Fibroblast of gingiva (primary cell): ENCODE measurements around the gene VPS41.
"Not testable (repeated sequence)": the region's sequence is repeated elsewhere in the genome, so short reads cannot be mapped to it uniquely, and the experiment has no call there.

Experiments
- DNase-seq: peaks from one replicate; pipeline ENCODE4 v3.0.0-alpha.2; 2011; ENCODE audit warnings: low read depth

VPS41 gene

DNA sequence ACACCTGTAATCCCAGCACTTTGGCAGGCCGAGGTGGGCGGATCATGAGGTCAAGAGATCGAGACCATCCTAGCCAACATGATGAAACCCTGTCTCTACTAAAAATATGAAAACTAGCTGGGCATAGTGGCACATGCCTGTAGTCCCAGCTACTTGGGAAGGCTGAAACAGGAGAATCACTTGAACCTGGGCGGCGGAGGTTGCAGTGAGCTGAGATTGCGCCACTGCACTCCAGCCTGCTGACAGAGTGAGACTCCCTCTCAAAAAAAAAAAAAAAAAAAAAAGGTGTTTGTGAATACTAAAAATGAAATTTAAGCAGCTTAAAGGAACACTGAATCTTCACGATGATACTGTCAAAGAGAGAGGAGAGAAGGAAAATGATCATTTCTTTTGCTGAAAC lies 54.0 kb downstream of the VPS41 start:
- not testable (repeated sequence) for DNase-seq

DNA sequence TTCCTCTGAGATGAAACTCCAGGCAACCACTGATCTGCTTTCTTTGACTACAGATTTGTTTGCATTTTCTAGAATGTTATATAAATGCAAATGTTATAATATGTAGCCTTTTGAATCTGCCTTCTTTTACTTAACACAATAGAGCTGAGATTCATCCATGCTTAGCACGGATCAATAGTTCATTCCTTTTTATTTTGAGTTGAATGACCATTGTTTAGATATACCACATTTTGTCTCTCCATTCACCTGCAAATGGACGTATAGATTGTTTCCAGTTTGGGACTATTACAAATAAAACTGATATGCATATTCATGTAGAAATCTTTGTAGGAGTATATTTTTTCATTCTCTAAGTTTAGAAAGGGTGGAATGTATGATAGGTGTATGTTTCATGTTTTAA lies 57.7 kb downstream of the VPS41 start:
- DNase-seq: no peak

DNA sequence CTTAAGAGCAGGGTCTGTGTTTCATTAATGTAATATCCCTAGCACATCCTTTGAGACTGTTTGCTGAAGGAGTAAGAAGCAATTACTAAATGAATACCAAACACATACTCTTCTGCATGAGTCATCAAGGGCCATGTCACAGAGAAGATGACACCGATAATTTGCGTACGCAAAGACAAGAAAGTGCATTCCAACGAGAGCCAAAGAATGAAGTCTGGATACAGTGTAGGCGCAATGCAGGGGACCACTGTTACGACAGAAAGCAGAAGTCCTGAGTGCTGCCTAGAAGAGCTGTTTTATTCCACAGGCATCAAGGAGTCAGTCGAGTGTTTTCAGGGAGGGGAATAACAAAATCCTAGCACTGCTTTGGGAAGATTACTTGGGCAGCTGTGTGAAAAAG lies 62.7 kb downstream of the VPS41 start:
- peak; percentile 14 for DNase-seq

DNA sequence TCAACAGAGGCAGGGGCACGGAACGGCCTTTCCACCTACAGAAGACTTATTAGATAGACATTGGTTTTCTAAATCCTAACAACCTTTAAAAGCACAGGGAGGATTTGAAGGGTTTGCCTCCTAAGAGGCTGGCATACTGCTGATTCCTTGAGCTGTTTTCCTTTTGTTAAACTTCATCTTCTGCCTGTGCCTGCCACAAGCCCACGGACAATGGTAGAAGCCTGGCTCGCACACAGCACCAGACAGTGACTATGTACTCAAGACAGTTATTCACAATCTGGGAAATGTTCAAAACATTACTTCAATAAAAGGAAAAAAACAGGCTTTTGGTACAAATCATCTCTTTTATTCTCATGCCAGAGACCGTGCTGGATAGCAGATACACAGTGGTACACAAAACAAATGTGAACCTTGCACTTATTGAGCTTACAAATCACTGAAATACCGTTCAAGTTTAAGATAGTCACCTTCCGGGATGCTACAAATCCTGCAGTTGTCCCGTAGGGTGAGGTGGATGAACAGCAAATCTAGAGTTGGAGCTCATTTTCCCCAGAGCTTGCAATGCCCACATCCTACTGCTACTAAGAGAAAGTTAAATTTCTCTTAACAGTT lies 63.9 kb downstream of the VPS41 start:
- no peak for DNase-seq

DNA sequence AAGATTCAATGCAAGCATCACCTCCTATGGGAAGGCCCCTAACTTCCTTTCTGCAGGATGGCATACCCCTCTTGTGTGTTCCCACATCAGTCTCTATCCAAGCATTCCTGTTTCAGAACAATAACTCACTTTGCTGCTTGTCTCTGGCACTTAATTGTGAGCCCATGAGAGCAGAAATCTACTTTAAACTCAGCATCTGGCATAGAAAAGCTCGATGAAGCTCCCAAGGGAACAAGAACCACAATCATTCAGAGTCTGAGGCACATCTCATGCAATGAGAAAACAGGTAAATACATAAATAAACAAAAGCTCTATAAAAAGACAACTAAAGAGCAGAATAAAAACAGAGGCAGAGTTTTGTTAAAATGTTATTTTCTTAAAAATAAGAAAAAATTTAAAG lies 66.2 kb downstream of the VPS41 start:
- DNase-seq: no peak

DNA sequence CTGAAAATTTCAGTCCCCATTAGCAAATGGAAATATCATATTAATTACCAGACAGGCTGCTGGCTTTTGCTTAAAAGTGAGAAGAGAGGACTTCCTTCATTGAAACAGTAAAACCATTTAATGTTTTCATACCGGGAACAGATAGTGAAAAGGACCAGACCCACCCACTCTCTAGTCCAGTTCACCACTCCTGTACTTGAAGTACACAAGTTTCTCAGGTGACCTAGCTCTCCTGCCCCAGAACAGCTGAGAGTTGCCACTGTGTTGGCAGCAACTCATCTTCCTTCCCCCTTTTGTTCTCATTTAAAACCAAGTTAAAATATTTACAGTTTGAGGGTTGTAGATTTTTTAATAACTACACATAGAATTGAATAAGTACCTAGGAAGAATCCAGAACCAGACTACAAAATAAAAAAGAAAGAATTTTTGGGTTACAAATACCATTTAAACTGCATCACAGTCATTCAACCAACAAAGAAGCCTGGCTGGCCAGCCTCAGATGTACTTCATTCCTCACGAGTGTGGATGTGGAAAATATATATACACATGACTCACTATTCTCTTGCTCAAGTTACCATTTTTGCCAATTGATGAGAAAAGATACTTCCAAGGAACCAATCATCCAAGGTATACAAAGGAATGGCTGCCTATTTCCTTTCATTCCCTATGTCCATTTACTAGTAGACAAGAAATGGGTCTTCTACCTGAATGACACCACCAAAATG lies 68.1 kb downstream of the VPS41 start:
- DNase-seq: peak; percentile 79

DNA sequence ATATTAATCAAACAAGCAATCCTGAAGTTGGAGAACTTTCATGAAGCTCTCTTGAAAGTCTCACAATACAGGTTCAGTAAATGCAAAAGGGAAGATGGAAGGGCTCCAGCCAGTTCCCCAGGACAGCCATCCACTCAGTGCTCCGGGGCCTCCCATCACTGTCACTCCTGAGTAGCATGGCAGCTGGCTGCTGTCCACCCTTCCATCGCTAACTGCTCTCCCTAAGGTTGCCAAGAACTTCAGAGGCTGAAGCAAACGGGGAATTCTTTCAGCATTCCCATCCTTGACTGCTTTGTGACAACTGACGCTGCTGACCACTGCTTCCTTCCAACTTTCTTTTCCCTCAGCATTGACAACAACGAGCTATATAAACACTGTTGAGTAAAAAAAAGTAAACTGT lies 69.1 kb downstream of the VPS41 start:
- DNase-seq: no peak

DNA sequence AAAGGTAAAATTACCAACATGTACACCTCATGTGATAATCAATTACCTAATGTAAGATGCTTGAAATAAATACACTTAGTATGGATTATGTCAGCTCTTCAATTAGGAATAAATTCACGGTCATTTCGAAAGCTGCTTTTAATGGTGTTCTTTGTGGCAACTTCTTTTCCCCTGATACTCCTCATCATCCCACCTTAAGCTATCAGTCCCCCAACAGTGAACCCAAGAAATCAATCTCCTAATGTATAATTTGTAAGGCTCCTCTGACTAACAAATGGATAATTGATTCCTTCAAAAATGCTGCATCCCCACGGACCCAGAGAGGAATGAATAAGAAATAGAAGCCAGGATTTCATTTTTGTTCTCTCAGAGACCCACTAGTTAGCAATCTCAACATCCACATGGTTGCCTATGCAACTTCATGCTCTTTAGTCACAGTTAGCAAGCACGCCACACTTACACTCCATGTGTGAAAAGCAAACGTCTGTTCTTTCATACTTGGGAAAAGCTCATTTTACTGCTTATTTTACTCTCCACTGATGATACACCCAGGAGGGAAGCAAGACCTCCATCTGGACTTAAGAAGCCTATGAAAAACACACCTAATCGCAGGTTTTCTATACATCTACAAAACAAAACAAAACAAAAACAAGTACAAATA lies 70.1 kb downstream of the VPS41 start:
- no peak for DNase-seq

DNA sequence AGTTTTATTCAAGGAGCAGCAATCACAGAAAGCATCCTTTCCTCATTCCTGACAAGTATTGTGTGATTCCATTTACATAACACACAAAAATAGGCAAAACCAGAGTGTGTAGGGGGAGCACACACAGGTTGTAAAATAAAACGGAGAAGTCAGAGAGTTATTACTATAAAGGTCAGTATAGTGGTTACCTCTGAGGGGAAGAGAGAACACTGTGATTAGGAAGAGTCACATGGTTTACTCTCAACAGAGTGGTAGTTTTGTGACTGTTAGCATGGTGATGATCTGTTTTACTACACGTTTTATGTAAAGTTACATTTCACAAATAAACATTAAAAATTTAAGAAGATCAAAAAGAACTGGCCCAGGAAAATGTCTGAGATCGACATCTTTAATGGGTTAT lies 74.6 kb downstream of the VPS41 start:
- no peak for DNase-seq

DNA sequence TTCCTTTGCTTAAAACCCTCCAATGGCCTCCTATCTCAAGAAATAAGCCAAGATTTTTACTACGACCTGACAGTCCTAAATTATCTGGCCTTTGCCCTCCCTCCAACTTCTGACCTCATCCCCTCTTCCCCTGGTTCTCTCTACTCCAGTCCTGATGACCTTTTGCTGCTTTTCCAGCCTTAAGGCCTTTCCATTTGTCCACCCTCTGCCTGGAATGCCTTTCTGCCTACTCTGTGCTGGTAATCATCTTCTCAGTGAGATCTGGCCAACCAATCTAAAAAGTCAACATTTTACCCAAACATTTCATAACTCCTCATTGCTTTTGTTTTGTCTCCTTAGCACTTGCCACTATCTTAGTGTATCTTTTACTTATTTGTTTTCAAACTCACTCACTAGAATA lies 75.7 kb downstream of the VPS41 start:
- peak; percentile 4 for DNase-seq

DNA sequence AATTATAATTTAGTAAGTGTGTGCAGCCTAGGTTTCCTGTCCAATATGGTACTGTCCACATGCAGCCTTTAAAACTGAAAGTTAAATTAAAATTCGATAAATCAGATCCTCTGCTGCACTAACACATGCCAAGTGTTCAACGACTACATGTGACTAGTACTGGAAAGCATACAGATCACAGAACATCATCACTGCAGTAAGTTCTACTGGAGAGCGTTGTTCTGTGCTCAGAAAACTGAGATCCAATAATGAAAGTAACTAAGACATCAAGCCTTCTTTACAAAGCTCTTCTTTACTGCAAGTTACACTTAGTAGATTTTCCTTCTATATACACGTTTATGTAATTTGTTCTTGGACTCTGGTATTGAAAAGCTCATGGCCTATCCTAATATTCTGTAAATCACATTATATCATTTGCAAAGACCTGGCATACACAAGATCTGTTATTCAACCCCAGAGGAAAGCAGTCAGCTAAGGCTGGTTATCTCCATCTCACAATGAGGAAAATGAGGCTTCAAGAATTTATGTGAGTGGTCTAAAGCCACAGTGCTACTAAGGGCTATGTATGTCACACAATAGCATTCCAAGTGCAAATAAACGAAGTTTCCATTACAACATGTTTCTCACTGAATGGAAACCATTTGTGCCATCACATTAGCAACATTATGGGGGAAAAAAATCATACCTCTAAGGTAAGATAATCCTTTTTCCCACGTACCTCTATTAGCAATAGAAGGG lies 77.6 kb downstream of the VPS41 start:
- DNase-seq: peak; percentile 13

DNA sequence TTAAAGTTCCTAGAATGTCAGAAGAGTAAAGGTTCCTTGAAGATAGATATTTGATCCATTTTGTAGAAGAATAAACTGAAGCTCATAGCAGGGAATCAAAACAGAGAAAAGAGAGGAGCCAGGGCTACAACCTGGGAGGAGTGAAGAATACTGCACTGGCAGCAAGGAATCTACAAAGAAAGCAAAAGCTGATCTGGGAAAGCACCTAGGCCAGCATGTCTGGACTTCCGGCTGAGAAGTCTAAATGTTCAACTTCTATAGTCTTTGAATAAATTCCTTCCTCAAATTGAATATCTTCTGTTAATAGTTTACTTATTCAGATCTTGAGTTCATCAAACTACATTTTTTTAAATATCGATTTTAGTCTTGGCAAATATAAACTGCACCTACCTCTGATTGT lies 78.2 kb downstream of the VPS41 start:
- no peak for DNase-seq

DNA sequence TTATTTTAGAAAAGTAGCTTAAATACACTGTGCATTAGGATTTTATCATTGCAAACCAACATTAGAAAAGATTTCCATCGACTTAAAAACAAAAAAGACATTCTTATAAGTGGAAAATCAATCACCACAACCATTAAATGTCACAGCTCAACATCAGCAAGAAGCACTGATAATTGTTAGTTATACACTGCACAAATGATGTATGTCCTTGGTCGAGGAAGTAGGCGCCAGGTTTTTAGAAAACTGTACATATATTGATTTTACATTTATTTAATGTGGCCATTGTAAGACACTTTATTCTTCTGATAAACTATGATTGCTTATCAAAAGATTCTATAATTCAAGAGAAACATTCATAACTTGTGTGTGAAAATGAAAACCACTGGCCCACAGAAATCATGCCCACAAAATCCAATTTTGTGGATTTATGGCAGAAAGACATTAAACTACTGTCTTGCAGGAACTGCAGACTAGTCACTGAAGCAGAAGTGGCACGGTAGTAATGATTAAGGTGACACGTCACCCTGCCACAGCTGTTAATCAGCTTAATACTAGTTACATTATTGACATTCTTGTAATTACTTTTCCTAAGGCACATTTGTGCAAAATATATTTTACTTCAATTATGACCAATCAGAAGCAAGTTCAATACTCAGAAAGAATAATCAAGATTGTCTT lies 79.4 kb downstream of the VPS41 start:
- no peak for DNase-seq

DNA sequence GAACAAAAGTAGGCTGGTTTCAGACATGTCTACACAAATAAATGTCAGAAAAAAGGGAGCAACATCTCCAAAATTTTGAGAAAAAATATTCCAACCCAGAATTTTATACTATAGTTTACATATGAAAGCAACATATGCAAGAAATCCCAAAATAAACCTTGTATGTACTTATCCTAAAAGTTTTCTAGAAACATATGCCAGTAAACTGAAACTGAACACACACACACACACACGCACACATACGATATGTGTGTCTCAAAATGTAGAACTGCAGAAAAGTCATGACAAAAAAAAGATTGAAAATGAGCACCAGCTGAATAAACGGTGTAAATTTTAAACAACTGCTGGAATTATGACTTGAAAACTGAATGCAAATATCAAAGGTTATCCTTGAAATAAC lies 81.0 kb downstream of the VPS41 start:
- no peak for DNase-seq

DNA sequence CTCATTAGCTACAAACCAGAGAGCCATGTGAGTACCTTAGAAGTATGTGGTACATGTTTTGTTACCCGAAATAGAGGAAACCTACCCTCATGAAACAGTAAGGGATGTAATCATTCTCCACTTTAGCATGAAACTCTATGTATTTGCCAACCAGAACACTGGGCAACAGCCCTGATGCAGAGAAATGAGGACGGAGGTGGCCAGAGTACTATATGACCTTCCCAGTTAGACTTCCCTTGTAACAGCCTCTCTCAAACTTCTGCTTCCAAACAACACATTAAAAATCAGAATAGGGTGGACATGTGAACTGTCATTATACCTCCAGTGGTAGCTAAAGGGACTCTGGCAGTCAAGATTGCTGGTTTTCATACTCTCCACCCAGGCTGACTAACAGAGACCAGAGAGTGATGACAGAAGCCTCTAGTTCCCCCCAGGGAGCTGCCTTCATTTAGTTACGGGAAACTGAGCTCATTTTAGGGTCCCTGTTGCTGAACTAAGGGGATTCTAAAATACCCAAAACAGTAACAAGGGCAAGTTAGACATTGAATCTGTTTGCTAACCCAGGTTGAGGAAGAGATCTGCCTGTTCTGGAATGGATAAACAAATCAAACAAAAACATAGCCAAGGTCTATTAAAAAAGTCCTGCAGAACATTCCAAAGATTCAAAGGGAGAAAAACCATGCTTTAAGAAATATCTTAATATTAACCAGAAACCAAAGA lies 83.1 kb downstream of the VPS41 start:
- DNase-seq: peak; percentile 34

DNA sequence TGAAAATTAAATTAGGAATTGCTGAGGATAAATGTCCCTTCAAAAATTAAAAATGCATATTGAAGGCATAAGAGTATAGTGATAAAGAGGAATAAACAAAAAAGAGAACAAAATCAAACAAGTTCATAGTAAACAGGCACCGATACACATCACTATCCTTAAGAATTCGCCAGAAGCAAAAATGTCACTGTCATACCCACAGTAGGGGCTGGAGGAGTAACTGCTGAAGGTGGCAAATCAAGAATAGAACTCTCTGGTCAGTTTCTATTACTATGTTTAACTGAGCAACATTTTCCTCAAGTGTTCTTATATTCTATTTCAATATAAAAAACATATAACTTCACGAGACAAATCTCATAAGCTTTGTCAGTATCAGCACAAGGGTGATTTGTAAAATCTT lies 84.0 kb downstream of the VPS41 start:
- no peak for DNase-seq

DNA sequence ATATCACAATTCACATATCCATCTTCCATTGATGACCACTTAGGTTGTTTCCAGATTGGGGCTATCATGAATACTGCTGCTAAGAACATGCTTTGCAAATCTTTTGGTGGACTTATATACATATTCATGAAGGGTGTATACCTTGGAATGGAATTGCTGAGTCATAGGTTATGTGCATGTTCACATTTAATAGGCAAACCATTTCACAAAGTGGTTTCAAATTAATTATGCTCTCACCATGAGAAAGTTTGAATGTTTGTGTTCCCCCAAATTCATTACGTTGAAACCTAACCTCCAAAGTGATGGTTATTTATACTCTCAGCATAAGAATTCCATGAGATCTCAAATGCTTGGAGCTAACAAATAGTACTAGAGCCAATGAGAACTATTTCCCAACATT lies 86.4 kb downstream of the VPS41 start:
- DNase-seq: peak; percentile 65

DNA sequence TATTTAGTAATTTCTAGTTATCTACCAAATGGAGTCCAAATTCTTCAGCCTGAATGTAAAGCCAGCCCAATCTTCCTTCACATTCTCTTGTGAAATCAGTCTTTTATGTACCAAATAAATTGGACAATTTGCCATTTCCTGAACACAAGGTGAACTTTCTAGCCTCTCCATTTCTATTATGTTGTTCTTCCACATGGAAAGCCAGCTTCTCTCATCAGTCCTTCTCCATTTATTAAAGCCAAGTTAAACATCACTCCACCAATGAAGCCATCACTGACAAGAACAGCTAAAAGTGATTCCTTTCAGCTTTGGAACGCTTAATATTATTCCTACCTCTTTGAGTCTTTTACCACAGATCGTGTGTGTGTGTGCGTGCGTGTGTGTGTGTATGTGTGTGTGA lies 88.4 kb downstream of the VPS41 start:
- DNase-seq: no peak

DNA sequence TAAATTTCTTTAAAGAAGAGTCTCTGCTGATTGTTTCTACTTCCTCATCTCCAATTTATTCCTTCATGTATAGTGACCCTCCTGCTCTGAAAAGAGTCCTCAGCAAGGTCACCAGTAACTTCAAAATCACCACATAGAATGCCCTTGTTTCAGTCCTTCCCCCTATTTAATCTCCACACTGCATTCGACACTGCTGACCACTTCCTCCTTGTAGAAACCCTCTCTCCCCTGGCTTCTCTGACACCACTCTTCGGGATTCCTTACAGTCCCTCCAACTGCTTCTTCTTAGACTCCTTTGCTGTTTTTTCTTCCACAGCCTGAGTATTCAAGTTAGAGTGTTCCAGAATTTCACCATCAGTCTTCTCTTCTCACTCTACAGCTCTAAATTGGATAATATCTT lies 89.5 kb downstream of the VPS41 start:
- no peak for DNase-seq

DNA sequence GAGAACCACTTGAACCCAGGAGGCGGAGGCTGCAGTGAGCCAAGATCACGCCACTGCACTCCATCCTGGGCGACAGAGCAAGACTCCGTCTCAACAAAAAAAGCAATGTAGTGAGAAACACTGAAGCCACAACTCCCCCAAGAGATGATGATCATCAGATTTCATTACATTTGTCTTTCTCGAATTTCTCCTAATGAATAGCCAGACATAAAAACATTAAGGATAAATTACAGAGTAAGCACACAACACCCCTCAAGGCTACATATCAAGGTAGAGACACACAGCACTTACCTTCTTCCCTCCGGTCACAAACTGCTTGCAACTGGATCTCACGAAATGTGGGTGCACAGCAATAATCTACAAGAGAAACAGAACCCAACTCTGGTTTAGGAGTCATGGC lies 91.5 kb downstream of the VPS41 start:
- no peak for DNase-seq

DNA sequence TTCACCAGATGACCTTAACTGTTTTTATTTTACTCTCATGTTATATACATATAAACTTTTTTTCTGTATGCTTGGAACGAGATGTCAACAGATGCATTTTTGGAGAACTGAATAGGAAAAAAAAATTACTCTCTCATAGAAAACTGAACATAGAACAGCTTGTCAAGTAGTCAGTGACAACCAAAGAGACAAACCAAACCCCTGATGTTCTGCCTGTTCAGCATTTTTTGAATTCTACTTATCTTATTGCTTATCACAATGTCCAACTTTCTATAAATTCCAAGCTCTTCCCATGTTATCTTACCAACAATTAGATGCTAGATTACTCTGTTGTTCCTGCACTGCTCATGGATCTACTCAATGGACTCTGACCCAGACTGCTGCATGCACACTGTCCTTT lies 95.2 kb downstream of the VPS41 start:
- no peak for DNase-seq

DNA sequence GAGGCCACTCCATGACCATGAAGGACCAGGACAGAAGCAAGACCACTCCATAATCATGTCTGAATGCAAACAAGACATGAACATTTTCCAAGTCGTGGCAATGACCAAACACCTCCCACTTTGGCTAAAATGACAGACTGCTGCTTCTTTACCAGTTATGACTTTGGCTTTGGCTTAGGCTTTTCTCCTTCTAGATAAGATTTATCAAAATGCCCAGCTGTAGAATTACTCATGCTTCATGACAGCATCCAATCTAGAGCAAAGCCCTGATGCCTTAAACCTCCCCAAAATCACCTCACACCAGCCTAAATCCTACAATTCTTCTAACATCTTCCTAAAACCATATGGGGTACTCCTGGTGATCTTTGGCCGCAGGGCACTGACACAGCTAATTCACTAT lies 102.1 kb downstream of the VPS41 start:
- DNase-seq: no peak
